Measurements from ENCODE around the gene RAP1B. TPM values are rescaled to one million over a fixed set of nuclear protein-coding genes. Genes with fewer than 3 reads are reported as not detected.
A peak's percentile ranks its signal among the peaks of the same experiment; 100 is the strongest.

RAP1B gene
- total and polyA plus RNA-seq, 9 of the 15 experiments (the other 6 are each of a cell fraction or from before 2014, with no cell fraction given): 107 to 309 (median 170) TPM

- TF ChIP-seq MYNN (IDR thresholded peaks at IDR 0.05) (no peak), MYNN (CRISPR knock-in tag; IDR thresholded peaks at IDR 0.05) (no peak), KDM1A (IDR thresholded peaks at IDR 0.05) (no peak), ESRRB (CRISPR knock-in tag; IDR thresholded peaks at IDR 0.05; ENCODE audit: borderline replicate concordance) (no peak), PATZ1 (CRISPR knock-in tag; IDR thresholded peaks at IDR 0.05; ENCODE audit: borderline replicate concordance) (no peak; the same call in 1 of the 2 replicates), POU5F1 (IDR thresholded peaks at IDR 0.05; ENCODE audit: borderline replicate concordance, low read depth, low read length, partially characterized antibody) (peak; percentile 77), POLR2G (IDR thresholded peaks at IDR 0.05; ENCODE audit: low read depth, low read length) (peak; percentile 77), BRD9 (IDR thresholded peaks at IDR 0.05; ENCODE audit: low read depth, partially characterized antibody) (no peak), U2AF1 (optimal IDR thresholded peaks at IDR 0.05; ENCODE audit: low read depth, low read length) (no peak), ZNF280B (CRISPR knock-in tag; IDR thresholded peaks at IDR 0.05) (no peak), RBM15 (IDR thresholded peaks at IDR 0.05; ENCODE audit: insufficient read depth, low read length) (no peak), RBFOX2 (IDR thresholded peaks at IDR 0.05; ENCODE audit: low read depth, low read length) (peak; percentile 84), SAFB2 (IDR thresholded peaks at IDR 0.05; ENCODE audit: borderline replicate concordance, low read depth, low read length, severe bottlenecking) (no peak), MAFF (IDR thresholded peaks at IDR 0.05; ENCODE audit: low read length) (no peak; the same call in 1 of the 2 replicates), ZNF780A (CRISPR knock-in tag; IDR thresholded peaks at IDR 0.05) (no peak), ELK1 (CRISPR knock-in tag; IDR thresholded peaks at IDR 0.05) (no peak), BRD4 (IDR thresholded peaks at IDR 0.05) (peak; percentile 51; the same call in 1 of the 2 replicates), TEAD1 (CRISPR knock-in tag; IDR thresholded peaks at IDR 0.05) (peak; percentile 75 to 92; a peak in 3 of 4 replicates), MAFK (IDR thresholded peaks at IDR 0.05; ENCODE audit: low read length) (no peak; the same call in 1 of the 2 replicates), SMC3 (conservative IDR thresholded peaks at IDR 0.05; ENCODE audit: insufficient read depth, low read depth, low read length) (no peak), KAT8 (IDR thresholded peaks at IDR 0.05; ENCODE audit: low read depth) (no peak), SIRT6 (IDR thresholded peaks at IDR 0.05; ENCODE audit: low read depth, low read length) (no peak)
- TF ChIP-seq, protein P1, sequence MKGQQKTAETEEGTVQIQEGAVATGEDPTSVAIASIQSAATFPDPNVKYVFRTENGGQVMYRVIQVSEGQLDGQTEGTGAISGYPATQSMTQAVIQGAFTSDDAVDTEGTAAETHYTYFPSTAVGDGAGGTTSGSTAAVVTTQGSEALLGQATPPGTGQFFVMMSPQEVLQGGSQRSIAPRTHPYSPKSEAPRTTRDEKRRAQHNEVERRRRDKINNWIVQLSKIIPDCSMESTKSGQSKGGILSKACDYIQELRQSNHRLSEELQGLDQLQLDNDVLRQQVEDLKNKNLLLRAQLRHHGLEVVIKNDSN (CRISPR knock-in tag; IDR thresholded peaks at IDR 0.05): no peak
Measured at GRCh38 chr12:68686595-68687521, 76.2 kb downstream of the RAP1B start, which contains the start of gene NUP107 (continued).

Measured in K562 (cell line).